ENCODE results near the gene TNFAIP1. TPM values are rescaled to one million over a fixed set of nuclear protein-coding genes. Genes with fewer than 3 reads are reported as not detected.

Gene TNFAIP1
- total RNA-seq, 1 donor from 2014 or later, result 59.2 TPM

GRCh38 chr17:28370035-28370743, 34.6 kb downstream of the TNFAIP1 start, which contains the start of gene VTN:
TSS of gene VTN (minus strand) at chr17:28370307. CDS start at chr17:28370203, 104 bp downstream.
- no peak for DNase-seq (ENCODE audit: extremely low spot score, unreplicated experiment)
- TF ChIP-seq CTCF (IDR thresholded peaks at IDR 0.05), result no peak
- H3K9me3 Mint-ChIP-seq (ENCODE audit: unreplicated experiment), result no peaks in the 10 kb centered on the region
- no peaks in the 10 kb centered on the region for H3K27me3 Mint-ChIP-seq (ENCODE audit: unreplicated experiment)
- H3K4me1 Mint-ChIP-seq (ENCODE audit: unreplicated experiment), result peaks cover 26% of the 10 kb centered on the region
- peak within 1 kb of the TSS; percentile 76 for H3K27ac Mint-ChIP-seq (ENCODE audit: unreplicated experiment)
- H3K36me3 Mint-ChIP-seq (ENCODE audit: unreplicated experiment), result peaks cover 2% of the 10 kb centered on the region
- H3K4me3 Mint-ChIP-seq (ENCODE audit: unreplicated experiment), result peak within 1 kb of the TSS; percentile 83

GRCh38 chr17:28370744-28371103, 35.2 kb downstream of the TNFAIP1 start:
- no peak for TF ChIP-seq CTCF (IDR thresholded peaks at IDR 0.05)
- peaks cover 26% of the 10 kb centered on the region for H3K4me1 Mint-ChIP-seq (ENCODE audit: unreplicated experiment)
- H3K9me3 Mint-ChIP-seq (ENCODE audit: unreplicated experiment), result no peaks in the 10 kb centered on the region
- DNase-seq (ENCODE audit: extremely low spot score, unreplicated experiment), result no peak
- H3K36me3 Mint-ChIP-seq (ENCODE audit: unreplicated experiment), result peaks cover 2% of the 10 kb centered on the region
- H3K4me3 Mint-ChIP-seq (ENCODE audit: unreplicated experiment), result peak overlapping the region; percentile 83
- peak overlapping the region; percentile 76 for H3K27ac Mint-ChIP-seq (ENCODE audit: unreplicated experiment)
- H3K27me3 Mint-ChIP-seq (ENCODE audit: unreplicated experiment), result no peaks in the 10 kb centered on the region

DNA sequence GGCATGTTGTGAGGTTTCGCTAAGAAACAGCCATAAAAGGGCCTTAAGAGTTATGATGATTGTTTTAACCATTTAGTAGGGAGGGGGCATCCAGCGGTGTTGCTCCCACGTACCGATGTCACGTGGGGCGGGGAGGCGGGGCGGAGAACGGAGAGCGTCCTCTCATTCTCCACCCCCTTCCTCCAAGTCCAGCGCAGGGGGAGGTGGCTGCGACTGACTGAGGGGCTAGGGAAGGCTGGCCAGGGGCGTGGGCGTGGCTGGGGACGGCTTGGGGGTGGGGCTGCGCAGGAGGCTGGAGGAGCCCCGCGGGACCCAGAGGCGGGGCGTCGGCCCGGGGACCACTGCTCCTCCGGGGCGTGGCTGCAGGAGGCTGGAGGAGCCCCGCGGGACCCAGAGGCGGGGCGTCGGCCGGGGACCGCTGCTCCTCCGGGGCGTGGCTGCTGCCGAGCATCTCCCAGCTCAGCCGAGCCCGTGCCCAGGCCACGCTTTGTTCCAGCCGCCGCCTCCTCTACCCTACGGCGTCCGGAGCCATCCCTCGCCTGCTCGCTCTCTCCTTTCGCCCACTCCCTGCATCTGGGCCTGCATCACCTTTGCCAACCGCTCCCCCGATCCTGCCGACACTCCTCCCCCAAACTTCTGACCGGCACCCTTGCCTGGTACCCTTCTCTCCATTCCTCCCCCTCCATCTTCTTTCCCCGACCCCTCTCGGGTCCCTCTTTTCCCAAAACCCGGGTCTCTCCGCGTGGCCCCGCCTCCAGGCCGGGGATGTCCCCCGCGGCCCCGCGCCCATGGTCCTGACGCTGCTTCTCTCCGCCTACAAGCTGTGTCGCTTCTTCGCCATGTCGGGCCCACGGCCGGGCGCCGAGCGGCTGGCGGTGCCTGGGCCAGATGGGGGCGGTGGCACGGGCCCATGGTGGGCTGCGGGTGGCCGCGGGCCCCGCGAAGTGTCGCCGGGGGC, 36.0 kb downstream of the TNFAIP1 start, which contains the start of gene SARM1:
Gene SARM1 (plus strand): TSS at position 450 of the 958 bp plus-strand sequence. CDS start 339 bp downstream, at position 789.
- TF ChIP-seq CTCF (IDR thresholded peaks at IDR 0.05), result no peak
- Mint-ChIP-seq H3K27ac (ENCODE audit: unreplicated experiment) (peak within 1 kb of the TSS; percentile 76), H3K4me1 (ENCODE audit: unreplicated experiment) (peaks cover 26% of the 10 kb centered on the region), H3K9me3 (ENCODE audit: unreplicated experiment) (no peaks in the 10 kb centered on the region), H3K27me3 (ENCODE audit: unreplicated experiment) (no peaks in the 10 kb centered on the region), H3K4me3 (ENCODE audit: unreplicated experiment) (peak within 1 kb of the TSS; percentile 83), H3K36me3 (ENCODE audit: unreplicated experiment) (peaks cover 2% of the 10 kb centered on the region)
- peak; percentile 95 for DNase-seq (ENCODE audit: extremely low spot score, unreplicated experiment)

DNA sequence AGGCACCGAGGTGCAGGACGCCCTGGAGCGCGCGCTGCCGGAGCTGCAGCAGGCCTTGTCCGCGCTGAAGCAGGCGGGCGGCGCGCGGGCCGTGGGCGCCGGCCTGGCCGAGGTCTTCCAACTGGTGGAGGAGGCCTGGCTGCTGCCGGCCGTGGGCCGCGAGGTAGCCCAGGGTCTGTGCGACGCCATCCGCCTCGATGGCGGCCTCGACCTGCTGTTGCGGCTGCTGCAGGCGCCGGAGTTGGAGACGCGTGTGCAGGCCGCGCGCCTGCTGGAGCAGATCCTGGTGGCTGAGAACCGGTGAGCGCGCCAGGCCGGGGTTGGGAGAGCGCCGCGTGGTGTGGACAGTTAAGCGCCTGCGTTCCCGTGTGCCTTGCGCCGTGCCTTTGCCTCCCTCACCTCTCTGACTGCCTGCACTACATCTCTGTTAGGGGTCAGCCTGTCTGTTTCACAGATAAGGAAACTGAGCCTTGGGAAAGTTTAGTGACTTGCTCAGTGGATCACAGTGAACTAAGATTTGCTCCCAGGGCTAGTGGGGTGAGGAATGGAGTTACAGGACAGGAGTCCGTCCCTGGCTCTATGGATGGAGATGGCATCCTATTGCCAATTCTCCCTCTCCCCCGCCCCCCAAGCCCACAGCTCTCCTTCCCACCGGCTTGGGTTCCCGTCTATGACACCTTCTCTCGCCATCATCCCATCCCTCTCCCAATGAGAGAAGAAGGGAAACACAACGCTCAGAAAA, 36.8 kb downstream of the TNFAIP1 start:
- no peak for DNase-seq (ENCODE audit: extremely low spot score, unreplicated experiment)

More for the DNA sequence above, 36.8 kb downstream of the TNFAIP1 start:
- Mint-ChIP-seq H3K9me3 (ENCODE audit: unreplicated experiment) (no peaks in the 10 kb centered on the region), H3K4me3 (ENCODE audit: unreplicated experiment) (peak overlapping the region; percentile 69), H3K36me3 (ENCODE audit: unreplicated experiment) (peaks cover 2% of the 10 kb centered on the region), H3K4me1 (ENCODE audit: unreplicated experiment) (peaks cover 26% of the 10 kb centered on the region), H3K27ac (ENCODE audit: unreplicated experiment) (no peak overlapping the region), H3K27me3 (ENCODE audit: unreplicated experiment) (no peaks in the 10 kb centered on the region)
- no peak for TF ChIP-seq CTCF (IDR thresholded peaks at IDR 0.05)
